KMS-11 (cell line): ENCODE measurements around the gene PDZRN3.

Experiments used
- H2AFZ ChIP-seq: fragments of 200-600 bp; sonication (generic); 2 replicates; pipeline ENCODE4 v1.6.1; 2016; ENCODE audit warnings: antibody characterized with exemption, mixed run types, low read depth
- H3K27ac ChIP-seq: fragments of 200-600 bp; sonication (generic); 2 replicates; pipeline ENCODE4 v1.6.1; 2016; ENCODE audit warnings: mild to moderate bottlenecking, mixed run types
- H3K27me3 ChIP-seq: fragments of 200-600 bp; sonication (generic); 2 replicates; pipeline ENCODE4 v1.6.1; 2017; ENCODE audit warnings: mild to moderate bottlenecking, low read depth, mixed run types, moderate library complexity; ENCODE audit not compliant: insufficient read depth
- H3K36me3 ChIP-seq: fragments of 200-600 bp; sonication (generic); 2 replicates; pipeline ENCODE4 v1.6.1; 2017; ENCODE audit warnings: mild to moderate bottlenecking, mixed run types; ENCODE audit not compliant: insufficient read depth
- H3K4me1 ChIP-seq: fragments of 200-600 bp; sonication (generic); 2 replicates; pipeline ENCODE4 v1.6.1; 2016; ENCODE audit warnings: mild to moderate bottlenecking, low read depth, mixed run types; ENCODE audit not compliant: poor library complexity, severe bottlenecking
- H3K4me2 ChIP-seq: fragments of 200-600 bp; sonication (generic); 2 replicates; pipeline ENCODE4 v1.7.0; 2016; ENCODE audit warnings: mild to moderate bottlenecking, mixed run types
- H3K4me3 ChIP-seq: fragments of 200-600 bp; sonication (generic); IDR thresholded peaks from 2 replicates; pipeline ENCODE4 v1.6.1; 2017; ENCODE audit warnings: low read depth, low read length, mixed read lengths; ENCODE audit not compliant: insufficient read depth
- H3K79me2 ChIP-seq: fragments of 200-600 bp; sonication (generic); 2 replicates; pipeline ENCODE4 v1.6.1; 2016; ENCODE audit warnings: low read depth, mixed run types; ENCODE audit not compliant: insufficient read depth
- H3K9ac ChIP-seq: fragments of 200-600 bp; sonication (generic); 2 replicates; pipeline ENCODE4 v1.6.1; 2016; ENCODE audit warnings: mild to moderate bottlenecking, mixed run types
- H4K20me1 ChIP-seq: fragments of 200-600 bp; sonication (generic); 2 replicates; pipeline ENCODE4 v1.6.1; 2016; ENCODE audit warnings: mild to moderate bottlenecking, mixed run types; ENCODE audit not compliant: insufficient read depth
- TF ChIP-seq, protein P1 (sequence below): fragments of 200-600 bp; sonication (generic); conservative IDR thresholded peaks from 2 replicates; pipeline ENCODE4 v1.6.1; 2017; ENCODE audit warnings: low read depth, mild to moderate bottlenecking, antibody characterized with exemption, low read length, moderate library complexity, mixed read lengths

The PDZRN3 gene

DNA sequence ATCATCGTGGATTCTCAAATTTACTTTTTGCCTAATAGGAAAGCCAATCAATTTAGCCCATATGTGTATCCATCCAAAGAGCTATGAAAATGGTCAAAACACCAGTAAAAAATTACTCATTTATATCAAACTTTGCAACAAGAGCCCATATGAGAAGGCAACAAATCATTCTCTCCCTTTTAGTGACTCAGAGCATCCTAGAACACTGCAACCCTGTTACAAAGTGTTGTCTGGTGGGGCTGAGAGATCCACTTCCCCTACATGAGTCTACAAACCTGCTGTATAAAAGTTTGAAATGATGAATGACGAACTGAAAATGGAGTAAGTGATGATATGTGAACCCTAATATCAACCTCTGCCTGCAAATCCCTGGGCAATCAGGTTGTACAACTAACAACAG is 23.3 kb downstream of the PDZRN3 start:
- Histone ChIP-seq H3K79me2 (no peaks in the 10 kb centered on the region), H3K9ac (no peak overlapping the region), H2AFZ (no peak overlapping the region), H3K4me3 (no peak overlapping the region), H3K4me1 (no peaks in the 10 kb centered on the region), H3K27me3 (no peaks in the 10 kb centered on the region), H3K27ac (no peak overlapping the region), H4K20me1 (no peaks in the 10 kb centered on the region), H3K4me2 (no peak overlapping the region), H3K36me3 (no peaks in the 10 kb centered on the region)
- TF ChIP-seq, protein P1, sequence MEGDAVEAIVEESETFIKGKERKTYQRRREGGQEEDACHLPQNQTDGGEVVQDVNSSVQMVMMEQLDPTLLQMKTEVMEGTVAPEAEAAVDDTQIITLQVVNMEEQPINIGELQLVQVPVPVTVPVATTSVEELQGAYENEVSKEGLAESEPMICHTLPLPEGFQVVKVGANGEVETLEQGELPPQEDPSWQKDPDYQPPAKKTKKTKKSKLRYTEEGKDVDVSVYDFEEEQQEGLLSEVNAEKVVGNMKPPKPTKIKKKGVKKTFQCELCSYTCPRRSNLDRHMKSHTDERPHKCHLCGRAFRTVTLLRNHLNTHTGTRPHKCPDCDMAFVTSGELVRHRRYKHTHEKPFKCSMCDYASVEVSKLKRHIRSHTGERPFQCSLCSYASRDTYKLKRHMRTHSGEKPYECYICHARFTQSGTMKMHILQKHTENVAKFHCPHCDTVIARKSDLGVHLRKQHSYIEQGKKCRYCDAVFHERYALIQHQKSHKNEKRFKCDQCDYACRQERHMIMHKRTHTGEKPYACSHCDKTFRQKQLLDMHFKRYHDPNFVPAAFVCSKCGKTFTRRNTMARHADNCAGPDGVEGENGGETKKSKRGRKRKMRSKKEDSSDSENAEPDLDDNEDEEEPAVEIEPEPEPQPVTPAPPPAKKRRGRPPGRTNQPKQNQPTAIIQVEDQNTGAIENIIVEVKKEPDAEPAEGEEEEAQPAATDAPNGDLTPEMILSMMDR, result no peak

DNA sequence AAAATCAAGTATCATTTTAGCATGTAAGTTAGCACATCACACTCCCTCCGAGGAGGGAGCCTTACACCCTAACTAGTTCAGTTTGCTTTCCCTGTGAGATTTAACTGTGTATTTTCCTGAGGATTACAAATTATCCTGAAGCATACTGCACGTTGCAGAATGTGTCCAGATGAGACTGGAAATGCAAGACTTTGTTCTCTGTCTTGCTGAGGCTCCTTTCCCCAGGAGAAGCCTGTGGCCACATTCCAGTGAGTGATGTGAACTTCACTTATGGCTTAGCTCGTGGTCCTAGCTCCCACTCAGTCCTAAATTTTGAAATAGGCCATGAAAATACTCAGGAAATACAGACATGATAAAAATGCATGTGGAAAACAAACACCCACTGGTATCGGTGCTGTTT is 23.7 kb downstream of the PDZRN3 start:
- H3K4me3 ChIP-seq, result no peak overlapping the region
- no peak overlapping the region for H3K27ac ChIP-seq
- H3K27me3 ChIP-seq, result no peaks in the 10 kb centered on the region
- H3K4me1 ChIP-seq, result no peaks in the 10 kb centered on the region
- H3K9ac ChIP-seq, result no peak overlapping the region
- no peaks in the 10 kb centered on the region for H3K36me3 ChIP-seq
- no peak overlapping the region for H2AFZ ChIP-seq
- TF ChIP-seq, protein P1, result no peak
- no peaks in the 10 kb centered on the region for H3K79me2 ChIP-seq
- H4K20me1 ChIP-seq, result no peaks in the 10 kb centered on the region
- no peak overlapping the region for H3K4me2 ChIP-seq

DNA sequence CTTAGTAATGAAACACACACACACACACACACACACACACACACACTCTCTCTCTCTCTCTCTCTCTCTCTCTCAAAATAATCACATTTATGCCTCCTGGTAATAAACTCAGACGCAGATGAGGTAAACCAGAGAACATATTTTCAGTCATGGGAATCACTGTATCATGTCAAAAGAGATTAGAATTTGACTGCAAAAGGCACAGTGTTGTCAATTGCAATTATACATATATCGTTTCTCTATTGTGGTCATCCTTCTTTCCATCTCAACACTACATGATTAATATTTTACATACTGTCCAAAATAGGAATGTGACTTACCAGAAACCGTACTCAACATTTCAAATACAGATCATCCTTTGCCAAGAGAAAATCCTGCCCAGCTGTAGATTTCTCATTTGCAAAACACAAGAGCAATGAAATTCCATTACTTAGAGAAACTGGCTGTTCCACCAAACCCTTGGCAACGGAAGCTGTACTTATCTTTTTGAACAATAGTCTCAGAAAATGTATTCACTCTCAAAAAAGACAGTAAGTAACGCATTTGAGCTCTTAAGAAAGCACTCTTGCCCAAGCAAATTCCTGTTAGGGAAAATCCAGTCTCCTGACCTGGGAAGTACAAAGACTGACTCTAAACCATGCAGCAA is 24.3 kb downstream of the PDZRN3 start:
- TF ChIP-seq, protein P1, result no peak
- no peaks in the 10 kb centered on the region for H3K36me3 ChIP-seq
- H3K4me1 ChIP-seq, result no peaks in the 10 kb centered on the region
- H3K9ac ChIP-seq, result no peak overlapping the region
- no peak overlapping the region for H3K27ac ChIP-seq
- H3K79me2 ChIP-seq, result no peaks in the 10 kb centered on the region
- H2AFZ ChIP-seq, result no peak overlapping the region
- H4K20me1 ChIP-seq, result no peaks in the 10 kb centered on the region
- no peak overlapping the region for H3K4me2 ChIP-seq
- no peaks in the 10 kb centered on the region for H3K27me3 ChIP-seq
- no peak overlapping the region for H3K4me3 ChIP-seq

GRCh38 chr3:73599605-73600004 is 25.1 kb downstream of the PDZRN3 start:
- no peaks in the 10 kb centered on the region for H3K36me3 ChIP-seq
- no peaks in the 10 kb centered on the region for H3K27me3 ChIP-seq
- H3K9ac ChIP-seq, result no peak overlapping the region
- H3K4me2 ChIP-seq, result no peak overlapping the region
- TF ChIP-seq, protein P1, result no peak
- no peaks in the 10 kb centered on the region for H3K4me1 ChIP-seq
- H4K20me1 ChIP-seq, result no peaks in the 10 kb centered on the region
- no peak overlapping the region for H3K4me3 ChIP-seq
- no peak overlapping the region for H2AFZ ChIP-seq
- no peak overlapping the region for H3K27ac ChIP-seq
- no peaks in the 10 kb centered on the region for H3K79me2 ChIP-seq
